ENCODE measurements around the gene PACSIN3. TPM values are rescaled to one million over a fixed set of nuclear protein-coding genes. Genes with fewer than 3 reads are reported as not detected.

The PACSIN3 gene
- total RNA-seq, 1 donor from 2014 or later: 69.4 TPM

DNA sequence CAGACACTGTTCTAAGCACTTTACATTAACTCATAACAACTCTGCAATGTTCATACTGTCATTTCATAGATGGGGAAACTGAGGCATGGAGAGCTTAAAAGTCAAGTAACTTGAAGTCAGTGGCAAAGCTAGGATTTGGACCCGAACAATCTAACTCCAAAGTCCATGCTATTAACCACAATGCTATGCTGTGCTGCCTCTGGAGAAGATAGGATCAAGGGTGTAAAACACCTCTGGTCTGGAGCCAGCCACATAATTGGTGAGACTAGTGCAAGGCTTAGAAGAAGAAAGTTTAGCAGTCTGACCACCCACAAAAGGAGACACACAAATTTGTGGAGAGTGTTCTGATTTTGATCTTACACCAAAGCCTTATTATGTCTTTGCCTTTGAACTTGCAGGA is 53.3 kb downstream of the PACSIN3 start:
- Mint-ChIP-seq H3K9me3 (ENCODE audit: low read depth) (no peaks in the 10 kb centered on the region), H3K4me3 (ENCODE audit: unreplicated experiment) (no peak overlapping the region), H3K27ac (ENCODE audit: unreplicated experiment) (no peak overlapping the region), H3K4me1 (ENCODE audit: low read depth) (no peaks in the 10 kb centered on the region), H3K27me3 (ENCODE audit: low read depth) (no peaks in the 10 kb centered on the region), H3K36me3 (ENCODE audit: low read depth) (peaks cover 8% of the 10 kb centered on the region)
- TF ChIP-seq, protein P1, sequence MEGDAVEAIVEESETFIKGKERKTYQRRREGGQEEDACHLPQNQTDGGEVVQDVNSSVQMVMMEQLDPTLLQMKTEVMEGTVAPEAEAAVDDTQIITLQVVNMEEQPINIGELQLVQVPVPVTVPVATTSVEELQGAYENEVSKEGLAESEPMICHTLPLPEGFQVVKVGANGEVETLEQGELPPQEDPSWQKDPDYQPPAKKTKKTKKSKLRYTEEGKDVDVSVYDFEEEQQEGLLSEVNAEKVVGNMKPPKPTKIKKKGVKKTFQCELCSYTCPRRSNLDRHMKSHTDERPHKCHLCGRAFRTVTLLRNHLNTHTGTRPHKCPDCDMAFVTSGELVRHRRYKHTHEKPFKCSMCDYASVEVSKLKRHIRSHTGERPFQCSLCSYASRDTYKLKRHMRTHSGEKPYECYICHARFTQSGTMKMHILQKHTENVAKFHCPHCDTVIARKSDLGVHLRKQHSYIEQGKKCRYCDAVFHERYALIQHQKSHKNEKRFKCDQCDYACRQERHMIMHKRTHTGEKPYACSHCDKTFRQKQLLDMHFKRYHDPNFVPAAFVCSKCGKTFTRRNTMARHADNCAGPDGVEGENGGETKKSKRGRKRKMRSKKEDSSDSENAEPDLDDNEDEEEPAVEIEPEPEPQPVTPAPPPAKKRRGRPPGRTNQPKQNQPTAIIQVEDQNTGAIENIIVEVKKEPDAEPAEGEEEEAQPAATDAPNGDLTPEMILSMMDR (IDR thresholded peaks at IDR 0.05): no peak
- no peak for DNase-seq (ENCODE audit: low spot score)

- DNase-seq (ENCODE audit: low spot score): no peak
- H3K27ac Mint-ChIP-seq (ENCODE audit: unreplicated experiment): no peak overlapping the region
- H3K27me3 Mint-ChIP-seq (ENCODE audit: low read depth): no peaks in the 10 kb centered on the region
- TF ChIP-seq, protein P1 (IDR thresholded peaks at IDR 0.05): no peak
- no peaks in the 10 kb centered on the region for H3K9me3 Mint-ChIP-seq (ENCODE audit: low read depth)
- no peak overlapping the region for H3K4me3 Mint-ChIP-seq (ENCODE audit: unreplicated experiment)
- no peaks in the 10 kb centered on the region for H3K4me1 Mint-ChIP-seq (ENCODE audit: low read depth)
- H3K36me3 Mint-ChIP-seq (ENCODE audit: low read depth): peaks cover 3% of the 10 kb centered on the region
Measured at GRCh38 chr11:47132490-47132889, 53.7 kb downstream of the PACSIN3 start.

DNA sequence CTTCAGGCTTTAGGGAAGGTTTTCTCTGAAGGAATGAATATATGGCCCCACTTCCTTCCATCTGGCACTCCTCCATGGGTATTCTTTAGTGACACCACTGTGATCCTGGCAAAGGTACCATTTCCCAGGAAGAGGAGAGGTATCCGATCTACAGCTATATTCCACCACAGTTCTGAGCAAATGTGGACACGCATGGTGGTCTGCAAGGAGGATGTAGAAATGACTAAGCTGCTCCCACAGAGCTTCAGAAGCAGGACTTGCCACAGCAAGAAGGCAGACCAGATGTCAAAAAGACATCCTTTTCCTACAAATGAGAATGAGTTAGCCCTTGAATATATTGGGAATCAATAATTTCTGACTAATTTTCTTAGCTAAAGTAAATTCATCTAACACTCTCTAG is 55.1 kb downstream of the PACSIN3 start:
- Mint-ChIP-seq H3K36me3 (ENCODE audit: low read depth) (no peaks in the 10 kb centered on the region), H3K9me3 (ENCODE audit: low read depth) (no peaks in the 10 kb centered on the region), H3K27ac (ENCODE audit: unreplicated experiment) (no peak overlapping the region), H3K4me3 (ENCODE audit: unreplicated experiment) (no peak overlapping the region), H3K4me1 (ENCODE audit: low read depth) (no peaks in the 10 kb centered on the region), H3K27me3 (ENCODE audit: low read depth) (no peaks in the 10 kb centered on the region)
- DNase-seq (ENCODE audit: low spot score): no peak
- TF ChIP-seq, protein P1 (IDR thresholded peaks at IDR 0.05): no peak

GRCh38 chr11:47130543-47130942 is 55.7 kb downstream of the PACSIN3 start:
- Mint-ChIP-seq H3K9me3 (ENCODE audit: low read depth) (no peaks in the 10 kb centered on the region), H3K27me3 (ENCODE audit: low read depth) (no peaks in the 10 kb centered on the region), H3K27ac (ENCODE audit: unreplicated experiment) (no peak overlapping the region), H3K4me1 (ENCODE audit: low read depth) (no peaks in the 10 kb centered on the region), H3K36me3 (ENCODE audit: low read depth) (no peaks in the 10 kb centered on the region), H3K4me3 (ENCODE audit: unreplicated experiment) (no peak overlapping the region)
- no peak for DNase-seq (ENCODE audit: low spot score)
- TF ChIP-seq, protein P1 (IDR thresholded peaks at IDR 0.05): no peak

Small RNA genes lying within 50 kb of the gene (microRNA-seq; reads per million reads assigned to microRNA genes)
- gene MIR6745 (ENCODE audit: borderline number of aligned reads): not detected

Other genes starting within 250 kb of the PACSIN3 start
- gene CSTPP1, start 249.7 kb downstream of the PACSIN3 start, total RNA-seq: 19.6 to 37.7 TPM (median 23.3 TPM) in 3 replicates
- 48.4 to 55.6 TPM (median 51.1 TPM) in 3 replicates for gene ARFGAP2, start 9.6 kb downstream of the PACSIN3 start, total RNA-seq
- gene DDB2, start 28.5 kb upstream of the PACSIN3 start, total RNA-seq: 45.0 to 51.3 TPM (median 49.1 TPM) in 3 replicates
- gene ACP2, start 62.4 kb upstream of the PACSIN3 start, total RNA-seq: 35.3 to 54.5 TPM (median 36.1 TPM) in 3 replicates
- gene NR1H3, start 71.6 kb upstream of the PACSIN3 start, total RNA-seq: 3.2 to 7.0 TPM (median 4.8 TPM) in 3 replicates
- 28.3 to 32.1 TPM (median 29.6 TPM) in 3 replicates for gene MADD, start 83.7 kb upstream of the PACSIN3 start, total RNA-seq
- not detected in 3 replicates for gene MYBPC3, start 166.3 kb upstream of the PACSIN3 start, total RNA-seq
- gene SPI1, start 192.1 kb upstream of the PACSIN3 start, total RNA-seq: not detected in 3 replicates
- gene SLC39A13, start 222.2 kb upstream of the PACSIN3 start, total RNA-seq: 113 to 124 TPM (median 120 TPM) in 3 replicates
- gene PSMC3, start 240.0 kb upstream of the PACSIN3 start, total RNA-seq: 100 to 139 TPM (median 108 TPM) in 3 replicates